MCF 10A (cell line): ENCODE results near the gene TBL1XR1. TPM values are rescaled to one million over a fixed set of nuclear protein-coding genes. Genes with fewer than 3 reads are reported as not detected.

Experiments used
- BruUV-seq: library from RNA; stranded (reverse); fragments of 400-500 nt; replicated peaks from 2 replicates; lab custom pipeline; 2021; lab: Mats Ljungman, UMichigan
- CTCF ChIA-PET: fragments of 300-600 bp; sonication (Branson Sonifier 250); formaldehyde crosslinking; extraction: SDS; loops from one replicate; lab custom pipeline; 2021; ENCODE audit warnings: antibody characterized with exemption, inconsistent platforms; lab: Yijun Ruan, JAX
- POLR2A ChIA-PET: fragments of 300-600, 350-650 bp; sonication (Branson Sonifier 250); formaldehyde crosslinking; extraction: SDS; loops from one replicate; lab custom pipeline; 2020; ENCODE audit warnings: antibody characterized with exemption, inconsistent platforms; lab: Yijun Ruan, JAX
- DNase-seq: peaks from one replicate; pipeline ENCODE4 v3.0.0-alpha.2; 2018; ENCODE audit not compliant: unreplicated experiment
- H3K27ac Mint-ChIP-seq: one replicate; pipeline ENCODE4 v1.8.0; 2022; ENCODE audit warnings: mild to moderate bottlenecking, low read depth, mixed read lengths; ENCODE audit not compliant: unreplicated experiment
- H3K27me3 Mint-ChIP-seq: one replicate; pipeline ENCODE4 v1.8.0; 2022; ENCODE audit warnings: mixed read lengths; ENCODE audit not compliant: insufficient read depth, unreplicated experiment
- H3K36me3 Mint-ChIP-seq: one replicate; pipeline ENCODE4 v1.8.0; 2022; ENCODE audit warnings: mild to moderate bottlenecking, moderate library complexity, mixed read lengths; ENCODE audit not compliant: insufficient read depth, unreplicated experiment
- H3K4me1 Mint-ChIP-seq: one replicate; pipeline ENCODE4 v1.8.0; 2022; ENCODE audit warnings: mixed read lengths; ENCODE audit not compliant: insufficient read depth, unreplicated experiment
- H3K4me3 Mint-ChIP-seq: one replicate; pipeline ENCODE4 v1.8.0; 2022; ENCODE audit warnings: mild to moderate bottlenecking, moderate library complexity, mixed read lengths; ENCODE audit not compliant: unreplicated experiment
- H3K9me3 Mint-ChIP-seq: one replicate; pipeline ENCODE4 v1.8.0; 2022; ENCODE audit warnings: mixed read lengths; ENCODE audit not compliant: unreplicated experiment
- intact Hi-C: fragments of 100-400 bp; cut with micrococcal nuclease; formaldehyde crosslinking; loops from 2 replicates; pipeline ENCODE4 v1.14.1; 2022
- total RNA-seq: library from RNA; stranded (reverse); gene quantifications from 2 replicates; pipeline ENCODE4 v1.2.3, GENCODE V29; 2022
- TF ChIP-seq, protein P1 (sequence below): fragments of 200-600 bp; IDR thresholded peaks from one replicate; pipeline ENCODE4 v1.8.0; 2022; ENCODE audit warnings: antibody characterized with exemption, mild to moderate bottlenecking; ENCODE audit not compliant: unreplicated experiment

The TBL1XR1 gene
- total RNA-seq, 1 experiment from 2014 or later, result 178 TPM

DNA sequence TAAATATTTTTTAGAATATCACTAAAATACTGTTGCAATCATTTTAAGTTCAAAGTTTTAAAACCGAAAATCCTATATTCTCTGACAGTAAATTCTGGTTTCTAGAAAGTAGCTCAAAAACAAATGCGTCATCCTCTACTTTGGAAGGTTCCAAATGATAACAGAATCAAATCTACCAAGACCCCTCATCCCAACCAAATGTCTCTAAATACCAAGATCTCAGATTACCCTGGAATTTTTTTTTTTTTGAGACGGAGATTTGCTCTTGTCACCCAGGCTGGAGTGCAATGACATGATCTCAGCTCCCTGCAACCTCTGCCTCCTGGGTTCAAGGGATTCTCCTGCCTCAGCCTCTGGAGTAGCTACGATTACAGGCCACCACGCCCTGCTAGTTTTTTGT, 16.8 kb downstream of the TBL1XR1 start:
- H3K36me3 Mint-ChIP-seq, result no peaks in the 10 kb centered on the region
- intact Hi-C loops, result no loop called here
- H3K4me3 Mint-ChIP-seq, result no peak overlapping the region
- H3K27ac Mint-ChIP-seq, result no peak overlapping the region
- no peaks in the 10 kb centered on the region for H3K27me3 Mint-ChIP-seq
- no TSS peak for BruUV-seq
- CTCF ChIA-PET, result interaction anchor here (0.6 to 0.7 kb wide), 3 partner anchors 81 to 1525 kb away, joined by 4 to 5 read pairs (median 5); no protein-coding TSS in a partner anchor
- TF ChIP-seq, protein P1, sequence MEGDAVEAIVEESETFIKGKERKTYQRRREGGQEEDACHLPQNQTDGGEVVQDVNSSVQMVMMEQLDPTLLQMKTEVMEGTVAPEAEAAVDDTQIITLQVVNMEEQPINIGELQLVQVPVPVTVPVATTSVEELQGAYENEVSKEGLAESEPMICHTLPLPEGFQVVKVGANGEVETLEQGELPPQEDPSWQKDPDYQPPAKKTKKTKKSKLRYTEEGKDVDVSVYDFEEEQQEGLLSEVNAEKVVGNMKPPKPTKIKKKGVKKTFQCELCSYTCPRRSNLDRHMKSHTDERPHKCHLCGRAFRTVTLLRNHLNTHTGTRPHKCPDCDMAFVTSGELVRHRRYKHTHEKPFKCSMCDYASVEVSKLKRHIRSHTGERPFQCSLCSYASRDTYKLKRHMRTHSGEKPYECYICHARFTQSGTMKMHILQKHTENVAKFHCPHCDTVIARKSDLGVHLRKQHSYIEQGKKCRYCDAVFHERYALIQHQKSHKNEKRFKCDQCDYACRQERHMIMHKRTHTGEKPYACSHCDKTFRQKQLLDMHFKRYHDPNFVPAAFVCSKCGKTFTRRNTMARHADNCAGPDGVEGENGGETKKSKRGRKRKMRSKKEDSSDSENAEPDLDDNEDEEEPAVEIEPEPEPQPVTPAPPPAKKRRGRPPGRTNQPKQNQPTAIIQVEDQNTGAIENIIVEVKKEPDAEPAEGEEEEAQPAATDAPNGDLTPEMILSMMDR, result no peak
- H3K9me3 Mint-ChIP-seq, result no peaks in the 10 kb centered on the region
- H3K4me1 Mint-ChIP-seq, result peaks cover 31% of the 10 kb centered on the region
- POLR2A ChIA-PET, result interaction anchor here (0.8 to 2.8 kb wide), 3 partner anchors 14 to 252 kb away, joined by 3 to 21 read pairs (median 3); no protein-coding TSS in a partner anchor
- DNase-seq, result no peak

DNA sequence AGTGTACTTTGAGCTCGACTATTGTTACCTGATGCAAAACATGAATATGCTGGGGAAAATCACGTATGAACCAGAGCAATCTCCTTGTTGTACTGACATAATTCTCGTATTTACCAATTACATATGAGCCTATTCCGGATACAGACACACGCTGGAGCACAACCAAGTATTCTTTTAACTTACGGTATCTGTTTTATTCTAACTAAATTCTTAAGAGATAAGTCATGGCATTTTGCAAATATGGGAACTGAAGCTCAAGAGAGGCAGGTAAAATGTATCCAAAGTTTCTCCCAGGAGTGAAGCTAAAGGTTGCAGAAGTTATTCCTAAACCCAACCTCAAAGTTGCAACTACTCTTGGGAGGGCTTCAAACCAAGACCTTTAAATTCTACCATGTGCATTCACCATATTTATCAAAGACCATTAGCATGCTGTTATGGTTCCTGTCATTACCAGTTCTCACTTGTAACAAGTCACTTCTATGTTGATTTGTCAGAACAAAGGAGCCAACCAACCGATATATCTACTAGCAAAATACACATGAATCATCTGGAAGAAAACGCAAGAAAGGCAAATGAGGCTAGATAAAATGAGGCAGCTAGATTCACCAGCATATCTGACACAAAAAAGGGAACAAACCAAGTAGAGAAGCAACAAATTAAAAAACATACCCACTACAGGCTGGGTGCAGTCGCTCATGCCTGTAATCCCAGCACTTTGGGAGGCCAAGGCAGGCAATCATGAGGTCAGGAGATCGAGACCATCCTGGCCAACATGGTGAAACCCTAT, 17.8 kb downstream of the TBL1XR1 start:
- TF ChIP-seq, protein P1, result no peak
- no peak overlapping the region for H3K27ac Mint-ChIP-seq
- ChIA-PET POLR2A (interaction anchor here (1.3 to 2.8 kb wide), 3 partner anchors 8 to 29 kb away, joined by 5 to 21 read pairs (median 13); no protein-coding TSS in a partner anchor), CTCF (interaction anchor here (0.6 to 1.1 kb wide), 4 partner anchors 15 to 1021 kb away, joined by 3 to 7 read pairs (median 3); no protein-coding TSS in a partner anchor)
- DNase-seq, result peak; percentile 11
- peaks cover 35% of the 10 kb centered on the region for H3K4me1 Mint-ChIP-seq
- H3K27me3 Mint-ChIP-seq, result no peaks in the 10 kb centered on the region
- BruUV-seq, result no TSS peak
- H3K36me3 Mint-ChIP-seq, result no peaks in the 10 kb centered on the region
- no peaks in the 10 kb centered on the region for H3K9me3 Mint-ChIP-seq
- H3K4me3 Mint-ChIP-seq, result no peak overlapping the region
- intact Hi-C loops, result no loop called here

DNA sequence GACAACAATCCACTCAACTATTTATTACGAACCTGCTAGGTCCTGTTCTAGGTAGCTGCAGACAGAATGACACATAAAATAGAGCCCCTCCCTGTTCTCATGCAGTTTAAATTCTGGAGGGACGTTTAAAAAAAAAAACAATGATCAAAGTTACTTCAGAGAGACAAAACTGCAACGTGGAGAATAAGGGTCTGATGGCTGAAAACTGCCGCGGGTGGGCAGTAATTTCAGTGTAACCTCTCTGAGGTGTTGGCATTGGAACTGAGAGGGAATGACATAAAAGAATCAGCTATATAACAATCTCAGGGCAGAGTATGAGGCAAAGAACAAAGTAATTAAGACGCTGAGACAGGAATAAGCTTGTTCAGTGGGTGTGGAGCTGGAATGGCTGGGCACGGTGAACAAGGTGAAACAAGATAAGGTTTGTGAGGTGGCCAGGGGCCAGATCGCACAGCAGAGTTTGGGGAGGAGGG, 19.5 kb downstream of the TBL1XR1 start:
- H3K27ac Mint-ChIP-seq, result peak overlapping the region; percentile 77
- peaks cover 37% of the 10 kb centered on the region for H3K4me1 Mint-ChIP-seq
- BruUV-seq, result no TSS peak
- peak; percentile 46 for DNase-seq
- H3K36me3 Mint-ChIP-seq, result peaks cover 16% of the 10 kb centered on the region
- ChIA-PET POLR2A (interaction anchor here (0.6 to 3.1 kb wide), 16 partner anchors 9 to 270 kb away, joined by 3 to 13 read pairs (median 5); no protein-coding TSS in a partner anchor), CTCF (interaction anchor here (0.6 to 1.3 kb wide), 8 partner anchors 9 to 296 kb away, joined by 3 to 16 read pairs (median 4); no protein-coding TSS in a partner anchor)
- no peaks in the 10 kb centered on the region for H3K27me3 Mint-ChIP-seq
- H3K4me3 Mint-ChIP-seq, result peak overlapping the region; percentile 61
- TF ChIP-seq, protein P1, result no peak
- no peaks in the 10 kb centered on the region for H3K9me3 Mint-ChIP-seq
- intact Hi-C loops, result no loop called here

DNA sequence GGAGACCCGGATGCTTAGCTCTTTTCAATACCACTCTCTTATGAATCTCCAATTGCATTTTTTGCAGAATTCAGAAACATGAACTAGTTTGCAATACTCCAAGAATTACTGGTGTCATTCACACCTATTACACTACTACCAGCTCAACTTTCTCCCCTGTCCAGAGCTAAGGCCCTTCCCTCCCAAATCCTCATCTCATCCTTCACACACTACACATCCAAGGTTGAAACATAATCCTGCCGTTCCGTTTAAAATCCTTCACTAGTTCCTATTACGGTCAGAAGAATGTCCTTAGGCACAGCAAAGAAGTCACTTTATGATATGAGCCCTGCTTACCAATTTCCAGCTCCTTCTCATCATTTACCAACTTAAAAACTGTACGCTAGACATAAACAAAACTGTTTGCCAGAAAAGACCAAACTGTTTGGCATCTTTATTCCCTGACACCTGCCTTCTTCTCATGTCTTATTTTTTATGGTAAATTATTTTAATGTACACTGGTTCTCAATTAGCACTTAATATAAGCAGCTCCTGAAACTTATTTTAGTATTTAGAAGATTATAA, 22.6 kb downstream of the TBL1XR1 start:
- no TSS peak for BruUV-seq

More for the DNA sequence above, 22.6 kb downstream of the TBL1XR1 start:
- H3K4me3 Mint-ChIP-seq, result no peak overlapping the region
- H3K4me1 Mint-ChIP-seq, result peaks cover 36% of the 10 kb centered on the region
- ChIA-PET CTCF (interaction anchor here (0.9 kb wide), 1 partner anchor 1212 kb away, joined by 3 read pairs; no protein-coding TSS in a partner anchor), POLR2A (interaction anchor here (0.6 to 1.6 kb wide), 7 partner anchors 21 to 140 kb away, joined by 3 to 7 read pairs (median 4); no protein-coding TSS in a partner anchor)
- DNase-seq, result no peak
- no peak overlapping the region for H3K27ac Mint-ChIP-seq
- peaks cover 24% of the 10 kb centered on the region for H3K36me3 Mint-ChIP-seq
- intact Hi-C loops, result no loop called here
- TF ChIP-seq, protein P1, result no peak
- no peaks in the 10 kb centered on the region for H3K27me3 Mint-ChIP-seq
- no peaks in the 10 kb centered on the region for H3K9me3 Mint-ChIP-seq
